ENCODE measurements around the gene ZBTB42.

The ZBTB42 gene

DNA sequence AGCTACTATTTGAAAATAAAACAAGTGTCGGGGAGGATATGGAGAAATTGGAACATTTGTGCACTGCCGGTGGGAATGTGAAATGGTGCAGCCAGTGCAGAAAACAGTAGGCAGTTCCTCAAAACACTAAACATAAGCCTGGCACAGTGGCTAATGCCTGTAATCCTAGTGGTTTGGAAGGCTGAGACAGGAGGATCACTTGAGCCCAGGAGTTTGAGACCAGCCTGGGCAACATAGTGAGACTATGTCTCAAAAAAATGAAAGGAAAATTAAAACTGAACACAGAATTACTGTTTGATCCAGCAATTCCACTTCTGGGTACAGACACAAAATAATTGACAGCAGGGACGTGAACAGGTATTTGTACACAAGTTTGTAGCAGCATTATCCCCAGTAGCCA, 35.4 kb upstream of the ZBTB42 start:
- Mint-ChIP-seq H3K36me3 (ENCODE audit: low read depth) (peaks cover 9% of the 10 kb centered on the region), H3K4me1 (ENCODE audit: low read depth) (peaks cover 2% of the 10 kb centered on the region), H3K9me3 (no peaks in the 10 kb centered on the region), H3K27ac (no peak overlapping the region), H3K27me3 (ENCODE audit: low read depth) (no peaks in the 10 kb centered on the region), H3K4me3 (no peak overlapping the region)
- DNase-seq (ENCODE audit: low spot score) = no peak

- no peak for DNase-seq (ENCODE audit: low spot score)
- Mint-ChIP-seq H3K4me1 (ENCODE audit: low read depth) (peaks cover 2% of the 10 kb centered on the region), H3K27me3 (ENCODE audit: low read depth) (no peaks in the 10 kb centered on the region)
Measured at GRCh38 chr14:104766256-104766862, 34.5 kb upstream of the ZBTB42 start.

GRCh38 chr14:104766863-104767633, 33.9 kb upstream of the ZBTB42 start:
- peaks cover 23% of the 10 kb centered on the region for H3K36me3 Mint-ChIP-seq (ENCODE audit: low read depth)
- no peak overlapping the region for H3K27ac Mint-ChIP-seq
- DNase-seq (ENCODE audit: low spot score) = no peak
- no peak overlapping the region for H3K4me3 Mint-ChIP-seq
- no peaks in the 10 kb centered on the region for H3K27me3 Mint-ChIP-seq (ENCODE audit: low read depth)
- H3K4me1 Mint-ChIP-seq (ENCODE audit: low read depth) = peaks cover 2% of the 10 kb centered on the region
- peaks cover 5% of the 10 kb centered on the region for H3K9me3 Mint-ChIP-seq

More at GRCh38 chr14:104766256-104766862, 34.5 kb upstream of the ZBTB42 start:
- H3K9me3 Mint-ChIP-seq = peaks cover 5% of the 10 kb centered on the region
- no peak overlapping the region for H3K27ac Mint-ChIP-seq
- H3K36me3 Mint-ChIP-seq (ENCODE audit: low read depth) = peaks cover 16% of the 10 kb centered on the region
- no peak overlapping the region for H3K4me3 Mint-ChIP-seq

DNA sequence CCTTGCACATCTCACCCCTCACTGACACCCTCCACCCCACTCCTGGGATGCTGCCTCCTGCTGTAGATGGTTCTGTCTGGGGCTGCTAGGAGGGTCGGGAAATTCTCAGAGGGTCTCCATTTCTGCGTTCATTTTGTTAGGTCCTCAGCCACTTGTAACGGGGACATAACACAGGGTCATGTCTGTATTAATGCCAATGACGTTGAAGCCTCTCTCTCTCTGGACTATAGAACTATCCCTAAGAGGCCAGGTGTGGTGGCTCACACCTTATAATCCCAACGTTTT, 33.3 kb upstream of the ZBTB42 start:
- Mint-ChIP-seq H3K4me1 (ENCODE audit: low read depth) (peaks cover 2% of the 10 kb centered on the region), H3K4me3 (no peak overlapping the region), H3K9me3 (peaks cover 5% of the 10 kb centered on the region), H3K36me3 (ENCODE audit: low read depth) (peaks cover 28% of the 10 kb centered on the region), H3K27me3 (ENCODE audit: low read depth) (no peaks in the 10 kb centered on the region), H3K27ac (no peak overlapping the region)
- DNase-seq (ENCODE audit: low spot score) = no peak

- H3K4me1 Mint-ChIP-seq (ENCODE audit: low read depth) = peaks cover 2% of the 10 kb centered on the region
- H3K27ac Mint-ChIP-seq = no peak overlapping the region
- H3K27me3 Mint-ChIP-seq (ENCODE audit: low read depth) = no peaks in the 10 kb centered on the region
- peaks cover 34% of the 10 kb centered on the region for H3K36me3 Mint-ChIP-seq (ENCODE audit: low read depth)
- no peak overlapping the region for H3K4me3 Mint-ChIP-seq
- peak; percentile 84 for DNase-seq (ENCODE audit: low spot score)
- H3K9me3 Mint-ChIP-seq = peaks cover 5% of the 10 kb centered on the region
Measured at GRCh38 chr14:104768437-104769323, 32.2 kb upstream of the ZBTB42 start.

DNA sequence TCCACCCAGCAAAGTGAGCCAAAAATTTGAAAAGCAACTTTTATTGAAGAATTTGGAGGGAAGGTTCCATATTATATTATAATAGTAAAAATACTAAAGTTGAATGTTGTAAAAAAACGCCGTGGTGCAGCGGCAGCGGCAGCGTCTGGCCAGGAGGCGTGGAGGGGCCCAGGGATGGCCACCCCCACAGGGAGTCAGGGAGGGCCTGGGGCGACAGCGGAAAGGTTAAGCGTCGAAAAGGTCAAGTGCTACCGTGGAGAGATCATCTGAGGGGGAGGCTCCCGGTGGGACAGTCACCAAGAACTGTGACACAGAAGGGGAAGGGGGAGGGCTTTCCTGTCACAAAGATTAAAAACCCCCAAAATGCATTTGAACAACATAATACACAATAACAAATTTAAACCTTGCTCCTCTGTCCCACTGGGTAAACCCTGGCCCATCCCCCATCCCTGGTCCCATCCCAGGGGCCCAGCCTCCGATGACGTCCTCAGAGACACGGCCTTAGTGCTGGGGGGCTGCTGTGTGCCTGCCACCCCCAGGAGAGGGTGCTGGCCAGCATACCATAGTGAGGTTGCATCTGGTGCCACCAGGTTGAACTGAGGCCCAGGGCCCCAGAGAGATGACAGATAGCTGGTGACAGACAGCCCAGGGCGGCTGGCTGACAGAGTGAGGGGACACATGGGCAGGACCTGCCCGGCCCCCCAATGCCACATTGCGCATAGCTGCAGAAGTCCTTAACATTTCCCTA, 31.4 kb upstream of the ZBTB42 start:
- H3K27me3 Mint-ChIP-seq (ENCODE audit: low read depth) = no peaks in the 10 kb centered on the region
- peaks cover 5% of the 10 kb centered on the region for H3K9me3 Mint-ChIP-seq
- no peak overlapping the region for H3K27ac Mint-ChIP-seq
- no peak overlapping the region for H3K4me3 Mint-ChIP-seq
- H3K4me1 Mint-ChIP-seq (ENCODE audit: low read depth) = peaks cover 2% of the 10 kb centered on the region
- peaks cover 36% of the 10 kb centered on the region for H3K36me3 Mint-ChIP-seq (ENCODE audit: low read depth)
- DNase-seq (ENCODE audit: low spot score) = no peak

DNA sequence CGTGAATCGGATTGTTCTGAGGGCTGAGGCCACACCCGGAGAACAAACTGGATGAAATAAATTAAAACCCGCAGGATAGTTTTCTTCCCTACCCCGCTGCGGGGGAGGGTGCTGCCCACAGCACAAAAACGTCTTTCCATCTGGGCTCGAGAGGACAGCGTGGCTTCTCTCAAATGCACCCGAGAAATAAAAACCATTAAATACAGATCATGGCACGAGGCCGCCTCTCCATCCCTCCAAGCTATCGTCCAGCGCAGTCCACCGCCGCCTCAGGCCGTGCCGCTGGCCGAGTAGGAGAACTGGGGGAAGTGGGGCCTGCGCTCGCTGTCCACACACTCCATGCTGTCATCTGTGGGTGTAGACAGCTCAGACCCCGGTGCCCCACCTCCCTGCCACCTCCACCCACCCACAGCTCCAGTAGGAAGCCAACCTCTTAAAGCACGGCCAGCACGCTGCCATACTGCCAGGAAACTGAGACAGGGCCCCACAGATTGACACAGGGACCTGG, 30.8 kb upstream of the ZBTB42 start:
- Mint-ChIP-seq H3K27me3 (ENCODE audit: low read depth) (no peaks in the 10 kb centered on the region), H3K4me1 (ENCODE audit: low read depth) (peaks cover 2% of the 10 kb centered on the region), H3K36me3 (ENCODE audit: low read depth) (peaks cover 36% of the 10 kb centered on the region), H3K9me3 (peaks cover 5% of the 10 kb centered on the region), H3K4me3 (no peak overlapping the region), H3K27ac (no peak overlapping the region)
- DNase-seq (ENCODE audit: low spot score) = no peak

GRCh38 chr14:104770851-104771272, 30.0 kb upstream of the ZBTB42 start:
- Mint-ChIP-seq H3K36me3 (ENCODE audit: low read depth) (peaks cover 36% of the 10 kb centered on the region), H3K9me3 (peaks cover 5% of the 10 kb centered on the region), H3K4me3 (no peak overlapping the region), H3K4me1 (ENCODE audit: low read depth) (no peaks in the 10 kb centered on the region), H3K27me3 (ENCODE audit: low read depth) (no peaks in the 10 kb centered on the region), H3K27ac (peak overlapping the region; percentile 52)
- no peak for DNase-seq (ENCODE audit: low spot score)

DNA sequence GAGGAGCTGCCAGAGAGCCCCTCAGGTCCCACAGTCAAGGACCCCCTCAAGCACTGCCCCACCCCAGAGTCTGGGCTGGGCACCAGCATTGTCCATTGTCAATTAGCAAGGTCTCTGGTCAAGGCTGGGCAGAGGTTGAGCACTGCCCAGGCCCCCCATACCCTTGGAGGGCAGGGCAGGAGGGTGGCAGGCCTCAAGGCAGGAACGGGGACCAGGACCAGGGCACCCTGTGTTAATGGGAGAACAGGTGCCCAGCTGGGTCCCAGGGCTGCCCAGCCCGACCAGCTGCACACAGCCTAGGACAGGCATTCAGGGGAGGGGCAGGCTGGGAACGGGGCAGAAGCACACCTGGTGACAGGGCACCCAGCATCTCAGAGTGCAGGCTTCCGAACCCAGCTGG, 29.5 kb upstream of the ZBTB42 start:
- DNase-seq (ENCODE audit: low spot score) = no peak
- Mint-ChIP-seq H3K9me3 (peaks cover 5% of the 10 kb centered on the region), H3K27me3 (ENCODE audit: low read depth) (no peaks in the 10 kb centered on the region), H3K4me3 (no peak overlapping the region), H3K36me3 (ENCODE audit: low read depth) (peaks cover 40% of the 10 kb centered on the region), H3K27ac (no peak overlapping the region), H3K4me1 (ENCODE audit: low read depth) (no peaks in the 10 kb centered on the region)

DNA sequence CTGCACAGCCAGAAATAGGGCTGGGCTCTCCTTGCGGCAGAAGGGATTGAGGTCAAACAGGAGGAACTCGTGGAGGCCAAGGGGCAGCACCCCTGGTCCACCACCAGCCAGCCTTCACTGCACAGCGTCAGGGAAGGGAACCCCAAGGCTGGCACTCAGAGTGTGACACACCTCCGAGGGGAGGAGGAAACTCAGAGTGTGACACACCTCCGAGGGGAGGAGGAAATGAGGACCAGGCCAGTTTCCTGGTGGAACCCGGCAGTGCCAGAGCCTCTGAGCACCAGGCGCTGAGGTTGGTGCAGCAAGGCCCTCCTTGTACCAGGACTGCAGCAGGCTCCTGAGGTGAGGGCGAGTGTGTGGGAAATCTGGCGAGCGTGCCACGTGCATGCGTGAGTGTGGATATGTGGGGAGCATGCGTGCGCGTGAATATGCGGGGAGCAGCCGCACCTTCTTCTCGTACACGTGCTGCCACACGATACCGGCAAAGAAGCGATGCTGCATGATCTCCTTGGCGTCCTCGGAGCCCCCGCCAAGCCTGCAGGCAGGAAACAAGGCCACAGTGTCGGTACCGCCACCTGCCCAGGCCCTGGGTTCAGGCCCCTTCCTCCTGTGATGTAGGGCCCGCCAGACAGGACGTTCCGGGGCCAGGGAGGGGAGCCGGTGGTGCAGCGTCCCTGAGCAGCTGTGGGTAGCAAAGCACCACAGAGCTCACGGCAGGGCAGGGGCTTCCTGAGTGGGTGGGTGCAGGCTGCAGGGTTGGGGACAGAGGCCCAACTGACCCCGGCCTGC, 28.8 kb upstream of the ZBTB42 start:
- H3K9me3 Mint-ChIP-seq = peaks cover 5% of the 10 kb centered on the region
- no peak for DNase-seq (ENCODE audit: low spot score)
- H3K27me3 Mint-ChIP-seq (ENCODE audit: low read depth) = no peaks in the 10 kb centered on the region
- H3K4me3 Mint-ChIP-seq = no peak overlapping the region
- no peaks in the 10 kb centered on the region for H3K4me1 Mint-ChIP-seq (ENCODE audit: low read depth)
- no peak overlapping the region for H3K27ac Mint-ChIP-seq
- H3K36me3 Mint-ChIP-seq (ENCODE audit: low read depth) = peaks cover 45% of the 10 kb centered on the region

DNA sequence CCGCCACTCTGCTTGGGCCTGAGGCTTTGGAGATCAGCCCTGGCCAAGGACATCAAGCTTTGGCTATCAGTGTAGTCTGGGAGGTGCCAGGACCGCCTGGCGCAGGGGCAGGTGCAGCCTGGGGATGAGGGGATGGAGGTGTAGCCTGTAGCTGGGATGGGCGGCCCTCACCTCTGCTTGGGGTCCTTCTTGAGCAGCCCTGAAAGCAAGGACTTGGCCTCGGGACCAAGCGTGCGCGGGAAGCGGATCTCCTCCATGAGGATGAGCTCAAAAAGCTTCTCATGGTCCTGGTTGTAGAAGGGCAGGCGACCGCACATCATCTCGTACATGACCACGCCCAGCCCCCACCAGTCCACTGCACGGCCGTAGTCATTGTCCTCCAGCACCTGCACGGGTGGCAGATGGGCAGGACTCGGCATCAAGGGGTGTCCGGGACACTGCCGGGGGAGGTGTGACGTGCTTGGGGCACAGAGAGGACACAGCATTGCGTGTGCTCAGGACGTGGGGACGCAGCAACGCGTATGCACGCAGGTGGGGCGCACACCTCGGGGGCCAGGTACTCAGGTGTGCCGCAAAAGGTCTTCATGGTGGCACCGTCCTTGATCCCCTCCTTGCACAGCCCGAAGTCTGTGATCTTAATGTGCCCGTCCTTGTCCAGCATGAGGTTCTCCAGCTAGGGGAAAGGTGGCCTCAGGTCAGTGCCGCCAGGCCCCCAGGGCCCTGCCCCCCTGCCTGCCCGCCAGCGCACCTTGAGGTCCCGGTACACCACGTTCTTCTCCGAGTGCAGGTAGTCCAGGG, 28.0 kb upstream of the ZBTB42 start:
- peaks cover 5% of the 10 kb centered on the region for H3K9me3 Mint-ChIP-seq
- no peaks in the 10 kb centered on the region for H3K27me3 Mint-ChIP-seq (ENCODE audit: low read depth)
- no peaks in the 10 kb centered on the region for H3K4me1 Mint-ChIP-seq (ENCODE audit: low read depth)
- H3K36me3 Mint-ChIP-seq (ENCODE audit: low read depth) = peaks cover 45% of the 10 kb centered on the region
- DNase-seq (ENCODE audit: low spot score) = no peak
- H3K4me3 Mint-ChIP-seq = no peak overlapping the region
- no peak overlapping the region for H3K27ac Mint-ChIP-seq

All from T-helper 2 cell treated with Interferon-gamma antibody and Interleukin-4, amounts not matched to agents 5 μg/mL and 100 μg/mL, for 36 hours (primary cell).